Erythroblast (primary cell): ENCODE measurements around the gene ALKBH3.

Experiments used
- DNase-seq, 2 experiments: peaks; one replicate each; lab custom pipeline; 2025; lab: John Stamatoyannopoulos, UW
- GATA1 ChIP-seq: IDR thresholded peaks from 2 replicates; pipeline ENCODE4 v1.6.1; 2011; ENCODE audit warnings: low read depth, mild to moderate bottlenecking, control low read depth, low read length, moderate library complexity
- POLR2A ChIP-seq: IDR thresholded peaks from 2 replicates; pipeline ENCODE4 v1.6.1; 2011; ENCODE audit warnings: mild to moderate bottlenecking, low read length

ALKBH3 gene

DNA sequence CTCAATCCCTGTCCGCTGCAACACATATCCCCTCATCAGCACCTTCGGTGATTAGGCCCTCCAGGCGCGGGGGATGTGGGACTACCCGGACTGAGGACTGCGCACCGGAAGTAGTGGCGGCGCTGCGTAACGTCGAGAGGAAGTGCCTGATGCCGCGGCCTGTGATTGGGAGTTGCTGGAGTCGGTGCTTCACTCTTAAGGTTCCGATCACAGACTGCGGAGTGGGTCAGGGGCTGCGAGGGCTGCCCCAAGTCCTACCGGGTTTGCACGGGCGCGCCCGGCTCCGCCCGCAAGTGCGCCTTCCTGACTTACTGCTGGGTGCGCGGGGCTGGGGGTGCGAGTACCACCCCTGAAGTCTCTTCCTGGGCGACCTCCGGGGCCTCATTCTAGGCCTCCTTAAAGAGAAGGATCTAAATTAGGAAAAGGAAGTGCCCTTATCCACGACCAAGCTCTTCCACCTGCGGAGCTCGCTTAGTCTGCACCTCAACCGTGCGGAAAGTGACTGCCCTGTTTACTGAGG lies at the start of gene ALKBH3:
Gene ALKBH3, plus strand, starts transcription at position 192 of the 520 bp plus-strand sequence. CDS start 1,822 bp downstream, outside the sequence.
- DNase-seq = peak; percentile 93 to 96
- TF ChIP-seq GATA1 = no peak
- TF ChIP-seq POLR2A = peak; percentile 46

DNA sequence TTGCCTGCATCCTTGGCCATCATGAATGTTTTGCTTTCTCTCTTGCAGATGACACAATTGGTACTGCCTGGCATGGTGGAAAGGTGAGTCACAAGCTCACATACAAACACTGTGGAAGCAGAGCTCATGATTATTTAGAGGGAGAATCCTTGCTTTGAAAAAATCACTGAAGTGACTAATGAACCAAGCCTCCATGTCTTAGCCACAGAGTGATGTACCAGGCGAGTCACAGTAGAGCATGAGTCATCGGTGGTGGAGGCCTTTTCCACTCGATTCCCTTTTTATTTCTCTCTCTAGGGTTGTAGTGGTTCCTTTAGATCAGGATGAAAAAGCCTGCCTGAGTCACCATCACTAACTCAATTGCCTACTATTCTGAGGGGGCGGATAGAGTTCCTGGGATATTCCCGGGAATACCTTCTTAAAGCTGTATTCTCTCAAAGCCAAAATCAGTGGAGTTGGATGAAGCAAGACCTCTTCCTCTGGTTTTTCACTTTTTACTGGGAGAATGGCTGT lies 49.6 kb upstream of the ALKBH3 start:
- TF ChIP-seq GATA1 (no peak), POLR2A (no peak)

DNA sequence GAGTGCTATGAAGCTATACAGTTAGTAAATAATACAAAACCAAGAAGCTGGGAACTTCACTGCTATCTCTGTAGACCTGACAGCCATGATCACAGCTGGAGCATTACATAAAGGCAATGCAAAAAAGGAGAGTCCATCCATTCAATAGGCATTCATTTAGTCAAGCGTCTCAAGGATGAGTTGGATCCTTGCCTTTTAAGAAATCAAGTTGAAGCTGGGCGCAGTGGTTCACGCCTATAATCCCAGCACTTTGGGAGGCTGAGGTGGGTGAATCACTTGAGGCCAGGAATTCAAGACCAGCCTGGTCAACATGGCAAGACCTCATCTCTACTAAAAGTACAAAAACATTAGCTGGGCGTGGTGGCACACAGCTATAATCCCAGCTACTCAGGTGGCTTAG lies 48.1 kb upstream of the ALKBH3 start:
- no peak for DNase-seq
- TF ChIP-seq POLR2A (no peak), GATA1 (no peak)

More for the DNA sequence above, 49.6 kb upstream of the ALKBH3 start:
- DNase-seq = peak in 1 of 2 experiments; percentile 45

- DNase-seq = no peak
- TF ChIP-seq GATA1 = no peak
- no peak for TF ChIP-seq POLR2A
Observed at GRCh38 chr11:43833657-43834073, 47.0 kb upstream of the ALKBH3 start.

DNA sequence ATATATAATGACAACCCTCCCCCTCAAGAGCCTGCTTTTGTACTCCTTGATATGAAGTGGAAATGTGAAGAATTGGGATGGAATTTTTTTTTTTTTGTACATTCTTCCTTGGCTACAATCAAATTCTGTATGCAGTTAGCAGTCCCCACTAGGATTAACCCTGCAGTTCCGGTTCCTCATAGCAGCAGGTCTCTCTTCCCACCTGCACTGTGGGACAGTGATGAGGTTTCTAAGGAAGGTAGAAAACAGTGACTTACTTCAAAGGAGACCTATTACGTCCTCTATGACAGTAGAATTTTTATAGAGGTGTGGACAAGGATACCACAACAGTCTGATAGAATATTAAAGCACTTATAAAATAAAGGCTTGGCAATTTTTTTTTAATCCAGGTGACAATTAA lies 46.3 kb upstream of the ALKBH3 start:
- TF ChIP-seq POLR2A (no peak), GATA1 (no peak)
- DNase-seq = no peak

GRCh38 chr11:43835104-43835503 lies 45.5 kb upstream of the ALKBH3 start:
- no peak for DNase-seq
- TF ChIP-seq POLR2A = no peak

GRCh38 chr11:43837879-43838278 lies 42.8 kb upstream of the ALKBH3 start:
- no peak for DNase-seq
- TF ChIP-seq GATA1 (no peak), POLR2A (no peak)

DNA sequence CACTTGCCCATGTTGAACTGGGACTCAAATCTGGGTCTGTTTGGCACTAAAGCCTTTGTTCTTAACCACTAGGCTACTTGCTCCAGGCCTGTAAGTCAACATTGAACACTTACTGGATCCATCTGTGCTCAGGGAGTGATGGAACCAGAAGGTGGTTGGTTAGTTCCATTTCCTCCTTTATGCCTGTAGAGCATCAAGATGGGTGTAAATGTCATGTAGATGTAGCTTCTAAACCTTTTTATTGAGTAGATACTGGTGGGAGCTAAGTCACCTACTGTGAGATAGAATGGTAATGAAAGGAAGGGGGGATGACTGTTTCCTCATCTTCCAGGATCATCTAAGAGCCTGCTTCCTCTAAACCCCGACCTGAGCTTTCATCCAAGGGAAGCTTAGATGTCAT lies 38.6 kb upstream of the ALKBH3 start:
- TF ChIP-seq GATA1 (no peak), POLR2A (no peak)
- DNase-seq = no peak

- no peak for DNase-seq
- TF ChIP-seq POLR2A (no peak), GATA1 (no peak)
Observed at GRCh38 chr11:43845816-43846215, 34.8 kb upstream of the ALKBH3 start.

DNA sequence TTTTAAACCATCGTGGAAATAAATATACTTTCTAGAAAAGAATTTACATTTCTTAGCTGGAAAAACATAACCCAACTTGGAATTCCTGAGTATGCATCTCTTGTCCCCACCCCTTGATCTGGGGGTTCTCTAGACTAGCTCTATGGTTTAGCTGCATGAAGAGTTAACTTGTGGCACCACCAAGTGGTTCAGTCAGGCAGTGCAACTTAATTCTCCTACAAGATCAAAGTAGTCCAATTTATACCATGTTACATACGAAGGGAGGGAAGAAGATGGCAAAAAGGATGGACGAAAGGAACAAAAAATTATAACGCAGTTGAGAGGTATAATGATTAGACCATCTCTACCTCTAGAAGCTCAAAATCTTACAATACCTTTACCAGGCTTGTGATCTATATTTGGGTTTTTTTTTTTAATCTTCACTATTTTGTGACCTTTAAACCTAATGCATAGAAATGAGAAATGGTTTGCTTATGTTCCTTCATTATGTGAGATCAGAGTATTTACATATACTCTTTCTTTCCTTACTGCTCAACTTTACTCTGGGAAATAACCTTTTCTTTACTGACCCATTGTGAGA lies 28.5 kb upstream of the ALKBH3 start:
- DNase-seq = peak; percentile 72 to 81
- TF ChIP-seq GATA1 = no peak
- no peak for TF ChIP-seq POLR2A

- no peak for DNase-seq
Observed at GRCh38 chr11:43853781-43854180, 26.9 kb upstream of the ALKBH3 start.

GRCh38 chr11:43856993-43857392 lies 23.6 kb upstream of the ALKBH3 start:
- no peak for DNase-seq
- TF ChIP-seq POLR2A (no peak), GATA1 (no peak)

More at GRCh38 chr11:43853781-43854180, 26.9 kb upstream of the ALKBH3 start:
- no peak for TF ChIP-seq GATA1
- TF ChIP-seq POLR2A = no peak

- TF ChIP-seq GATA1 = no peak
- TF ChIP-seq POLR2A = no peak
- DNase-seq = no peak
Observed at GRCh38 chr11:43861141-43861540, 19.5 kb upstream of the ALKBH3 start.

DNA sequence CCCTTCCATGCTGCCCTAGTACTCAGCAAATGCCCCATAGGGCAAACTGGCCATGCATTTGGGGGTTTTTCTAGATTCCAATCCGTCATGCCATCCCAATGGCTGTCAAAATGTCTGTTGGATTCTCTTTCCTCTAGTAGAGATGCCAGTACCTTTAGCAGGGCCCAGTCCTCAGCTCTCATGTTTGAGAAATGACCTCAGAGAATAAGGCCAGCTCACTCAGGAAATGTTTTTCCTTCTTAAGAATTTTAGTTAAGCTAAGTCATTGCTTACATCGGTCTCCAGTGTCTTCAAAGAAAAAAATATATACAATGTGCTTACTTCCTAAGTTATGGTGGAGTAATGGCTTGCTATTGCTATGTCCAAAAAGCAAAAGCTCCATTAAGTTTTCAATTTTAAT lies 14.1 kb upstream of the ALKBH3 start:
- no peak for DNase-seq
- TF ChIP-seq GATA1 (no peak), POLR2A (no peak)

DNA sequence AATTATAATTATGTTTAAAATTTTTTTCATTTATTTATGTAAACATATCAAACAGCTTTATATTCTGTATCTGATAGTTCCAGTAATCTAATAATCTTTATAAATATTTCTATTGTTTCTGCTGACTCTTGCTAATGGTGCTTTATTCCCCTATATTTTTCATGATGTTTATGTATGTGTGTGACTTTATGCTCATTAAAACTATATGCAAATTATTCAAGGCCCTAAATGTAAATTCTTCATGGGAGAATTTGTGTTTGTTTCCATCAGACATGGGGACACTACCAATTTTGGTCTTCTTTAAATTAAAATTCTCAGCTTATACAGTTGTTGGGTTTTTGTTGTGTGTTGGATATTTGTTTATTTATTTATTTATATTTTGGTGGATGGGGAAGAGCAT lies 13.7 kb upstream of the ALKBH3 start:
- DNase-seq = no peak
- TF ChIP-seq POLR2A (no peak), GATA1 (no peak)
